Measurements from ENCODE around the gene TOM1.

TOM1 gene

DNA sequence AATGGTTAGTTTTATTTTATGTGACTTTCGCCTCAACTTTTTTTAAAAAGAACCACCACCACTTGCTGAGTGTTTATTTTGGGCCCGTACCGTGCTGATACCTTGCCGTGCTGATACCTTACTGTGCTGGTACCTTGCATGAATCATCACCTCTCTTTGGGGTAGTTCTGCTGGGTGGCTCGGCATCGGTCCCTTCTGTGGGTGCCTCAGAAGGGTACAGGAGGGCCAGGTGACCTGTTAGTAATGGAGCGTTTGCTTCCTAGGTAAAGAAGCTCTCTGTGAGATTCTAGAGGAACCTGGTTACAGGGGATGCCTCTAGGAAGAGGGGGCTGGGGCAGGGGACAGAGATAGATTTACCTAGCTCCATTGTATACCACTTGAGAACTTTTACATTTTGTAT lies 17.1 kb downstream of the TOM1 start:
- H3K4me3 ChIP-seq (replicated peaks; ENCODE audit: low read depth, low read length) = no peak overlapping the region
- TF ChIP-seq, protein P1, sequence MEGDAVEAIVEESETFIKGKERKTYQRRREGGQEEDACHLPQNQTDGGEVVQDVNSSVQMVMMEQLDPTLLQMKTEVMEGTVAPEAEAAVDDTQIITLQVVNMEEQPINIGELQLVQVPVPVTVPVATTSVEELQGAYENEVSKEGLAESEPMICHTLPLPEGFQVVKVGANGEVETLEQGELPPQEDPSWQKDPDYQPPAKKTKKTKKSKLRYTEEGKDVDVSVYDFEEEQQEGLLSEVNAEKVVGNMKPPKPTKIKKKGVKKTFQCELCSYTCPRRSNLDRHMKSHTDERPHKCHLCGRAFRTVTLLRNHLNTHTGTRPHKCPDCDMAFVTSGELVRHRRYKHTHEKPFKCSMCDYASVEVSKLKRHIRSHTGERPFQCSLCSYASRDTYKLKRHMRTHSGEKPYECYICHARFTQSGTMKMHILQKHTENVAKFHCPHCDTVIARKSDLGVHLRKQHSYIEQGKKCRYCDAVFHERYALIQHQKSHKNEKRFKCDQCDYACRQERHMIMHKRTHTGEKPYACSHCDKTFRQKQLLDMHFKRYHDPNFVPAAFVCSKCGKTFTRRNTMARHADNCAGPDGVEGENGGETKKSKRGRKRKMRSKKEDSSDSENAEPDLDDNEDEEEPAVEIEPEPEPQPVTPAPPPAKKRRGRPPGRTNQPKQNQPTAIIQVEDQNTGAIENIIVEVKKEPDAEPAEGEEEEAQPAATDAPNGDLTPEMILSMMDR (IDR thresholded peaks at IDR 0.05; ENCODE audit: low read length, missing control alignments) = no peak
- no peak for DNase-seq (ENCODE audit: low read depth)

GRCh38 chr22:35317680-35318290 lies 18.1 kb downstream of the TOM1 start:
- H3K4me3 ChIP-seq (replicated peaks; ENCODE audit: low read depth, low read length) = no peak overlapping the region
- TF ChIP-seq, protein P1 (IDR thresholded peaks at IDR 0.05; ENCODE audit: low read length, missing control alignments) = no peak
- DNase-seq (ENCODE audit: low read depth) = no peak

DNA sequence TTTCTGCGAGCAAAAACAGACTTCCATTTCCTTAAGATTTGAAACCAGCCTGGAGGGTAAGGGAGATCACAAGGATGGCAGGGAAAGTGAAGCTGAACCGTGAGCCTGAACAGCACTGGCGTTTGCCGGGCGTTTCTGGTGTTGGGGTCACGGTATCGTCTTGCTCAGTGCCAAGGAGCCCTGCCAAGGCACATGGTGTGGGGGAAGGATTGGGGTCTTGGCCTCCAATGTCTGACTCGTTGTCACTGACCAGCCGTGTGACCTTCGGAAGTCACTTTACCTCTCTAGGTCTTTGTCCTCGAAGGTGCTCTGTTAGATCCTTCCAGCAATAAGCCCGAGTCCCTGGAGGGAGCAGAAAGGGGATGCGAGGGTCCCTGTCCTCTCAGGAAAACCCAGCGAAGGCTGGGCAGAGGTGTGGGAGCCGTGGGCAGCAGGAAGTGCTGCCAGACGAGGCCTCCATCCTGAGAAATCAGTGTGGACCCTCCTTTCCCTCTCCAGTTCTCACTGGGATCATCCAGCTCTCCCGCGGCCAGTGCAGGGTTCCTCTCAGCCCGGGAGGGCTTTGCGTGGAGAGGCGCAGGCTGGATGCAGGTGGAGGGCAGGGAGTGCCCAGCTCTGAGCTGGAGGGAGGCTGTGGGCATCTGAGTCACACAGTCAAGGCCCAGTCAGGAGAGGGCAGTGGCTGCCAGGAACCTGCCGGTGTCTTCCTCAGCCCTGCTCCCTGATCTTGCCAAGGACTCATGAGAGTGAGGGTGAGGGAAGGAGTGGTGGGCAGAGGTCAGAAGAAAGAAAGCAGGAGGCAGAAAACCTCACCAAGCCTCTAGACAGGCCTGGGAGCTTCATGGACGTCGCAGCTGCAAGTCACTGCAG lies 18.9 kb downstream of the TOM1 start:
- TF ChIP-seq, protein P1 (IDR thresholded peaks at IDR 0.05; ENCODE audit: low read length, missing control alignments) = no peak
- H3K4me3 ChIP-seq (replicated peaks; ENCODE audit: low read depth, low read length) = no peak overlapping the region
- no peak for DNase-seq (ENCODE audit: low read depth)

GRCh38 chr22:35319244-35319985 lies 19.7 kb downstream of the TOM1 start:
- TF ChIP-seq, protein P1 (IDR thresholded peaks at IDR 0.05; ENCODE audit: low read length, missing control alignments) = no peak
- DNase-seq (ENCODE audit: low read depth) = no peak
- H3K4me3 ChIP-seq (replicated peaks; ENCODE audit: low read depth, low read length) = no peak overlapping the region

- TF ChIP-seq, protein P1 (IDR thresholded peaks at IDR 0.05; ENCODE audit: low read length, missing control alignments) = no peak
- no peak for DNase-seq (ENCODE audit: low read depth)
- no peak overlapping the region for H3K4me3 ChIP-seq (replicated peaks; ENCODE audit: low read depth, low read length)
Measured at GRCh38 chr22:35322126-35322525, 22.4 kb downstream of the TOM1 start.

DNA sequence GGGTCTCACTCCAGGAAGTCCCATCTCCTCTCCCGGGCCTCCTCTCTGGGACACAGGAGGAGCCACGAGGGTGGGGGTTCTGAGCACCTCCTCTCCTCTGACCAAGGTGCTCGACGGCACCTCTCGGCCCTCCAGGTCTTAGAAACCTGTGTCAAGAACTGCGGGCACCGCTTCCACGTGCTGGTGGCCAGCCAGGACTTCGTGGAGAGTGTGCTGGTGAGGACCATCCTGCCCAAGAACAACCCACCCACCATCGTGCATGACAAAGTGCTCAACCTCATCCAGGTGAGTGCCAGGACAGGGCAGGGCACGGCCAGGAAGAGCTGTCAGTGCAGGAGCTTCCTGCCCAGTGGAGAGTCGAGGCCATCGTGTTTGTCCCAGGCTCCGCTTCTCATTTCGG lies 23.2 kb downstream of the TOM1 start:
- TF ChIP-seq, protein P1 (IDR thresholded peaks at IDR 0.05; ENCODE audit: low read length, missing control alignments) = no peak

More for the DNA sequence above, 23.2 kb downstream of the TOM1 start:
- H3K4me3 ChIP-seq (replicated peaks; ENCODE audit: low read depth, low read length) = no peak overlapping the region
- DNase-seq (ENCODE audit: low read depth) = no peak
